OCI-LY3 (cell line): ENCODE data around the gene ITGA4.

Source experiments
- EZH2phosphoT487 ChIP-seq: fragments of 200-600 bp; shearing (Covaris generic); IDR thresholded peaks from 2 replicates; pipeline ENCODE4 v1.6.1; 2018; ENCODE audit warnings: antibody characterized with exemption, mixed run types, low read depth
- TF ChIP-seq, protein P1 (sequence below): fragments of 200-600, 300-600 bp; sonication (generic); IDR thresholded peaks from 2 replicates; pipeline ENCODE4 v1.5.1; 2014; ENCODE audit warnings: antibody characterized with exemption, low read length, low read depth

DNA sequence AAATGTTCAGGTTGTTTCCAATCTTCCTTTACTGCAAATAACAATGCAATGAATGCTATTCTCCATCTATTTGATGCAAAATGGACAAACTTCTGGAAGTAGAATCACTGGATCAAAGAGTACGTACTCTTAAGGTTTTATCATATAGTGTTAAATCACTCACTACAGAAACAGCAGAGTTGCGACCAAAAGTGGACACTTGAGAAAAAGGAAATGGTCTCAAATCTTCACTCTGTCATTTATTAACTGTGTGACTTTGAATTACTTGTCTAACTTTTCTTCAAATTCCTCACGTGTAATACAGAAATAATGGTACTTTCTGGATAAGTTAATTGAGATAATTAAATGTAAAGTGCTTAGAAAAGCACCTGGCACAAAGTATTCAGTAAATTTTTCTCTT lies 121.6 kb downstream of the ITGA4 start:
- TF ChIP-seq, protein P1, sequence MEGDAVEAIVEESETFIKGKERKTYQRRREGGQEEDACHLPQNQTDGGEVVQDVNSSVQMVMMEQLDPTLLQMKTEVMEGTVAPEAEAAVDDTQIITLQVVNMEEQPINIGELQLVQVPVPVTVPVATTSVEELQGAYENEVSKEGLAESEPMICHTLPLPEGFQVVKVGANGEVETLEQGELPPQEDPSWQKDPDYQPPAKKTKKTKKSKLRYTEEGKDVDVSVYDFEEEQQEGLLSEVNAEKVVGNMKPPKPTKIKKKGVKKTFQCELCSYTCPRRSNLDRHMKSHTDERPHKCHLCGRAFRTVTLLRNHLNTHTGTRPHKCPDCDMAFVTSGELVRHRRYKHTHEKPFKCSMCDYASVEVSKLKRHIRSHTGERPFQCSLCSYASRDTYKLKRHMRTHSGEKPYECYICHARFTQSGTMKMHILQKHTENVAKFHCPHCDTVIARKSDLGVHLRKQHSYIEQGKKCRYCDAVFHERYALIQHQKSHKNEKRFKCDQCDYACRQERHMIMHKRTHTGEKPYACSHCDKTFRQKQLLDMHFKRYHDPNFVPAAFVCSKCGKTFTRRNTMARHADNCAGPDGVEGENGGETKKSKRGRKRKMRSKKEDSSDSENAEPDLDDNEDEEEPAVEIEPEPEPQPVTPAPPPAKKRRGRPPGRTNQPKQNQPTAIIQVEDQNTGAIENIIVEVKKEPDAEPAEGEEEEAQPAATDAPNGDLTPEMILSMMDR, result no peak
- no peak for TF ChIP-seq EZH2phosphoT487
